ENCODE measurements around the gene ANKH. TPM values are rescaled to one million over a fixed set of nuclear protein-coding genes. Genes with fewer than 3 reads are reported as not detected.
A peak's percentile ranks its signal among the peaks of the same experiment; 100 is the strongest.

Gene ANKH
- total RNA-seq, 1 experiment from 2014 or later: 16.9 TPM

GRCh38 chr5:14744296-14745187, 127.0 kb downstream of the ANKH start:
- POLR2A ChIA-PET: no interaction called here
- Mint-ChIP-seq H3K4me3 (no peak overlapping the region), H3K27ac (no peak overlapping the region), H3K27me3 (ENCODE audit: low read depth) (no peaks in the 10 kb centered on the region), H3K36me3 (no peaks in the 10 kb centered on the region), H3K9me3 (no peaks in the 10 kb centered on the region), H3K4me1 (peaks cover 37% of the 10 kb centered on the region)
- no peak for DNase-seq (ENCODE audit: low spot score)
- CTCF ChIA-PET: no interaction called here
- no peak for ATAC-seq
- TF ChIP-seq, protein P1, sequence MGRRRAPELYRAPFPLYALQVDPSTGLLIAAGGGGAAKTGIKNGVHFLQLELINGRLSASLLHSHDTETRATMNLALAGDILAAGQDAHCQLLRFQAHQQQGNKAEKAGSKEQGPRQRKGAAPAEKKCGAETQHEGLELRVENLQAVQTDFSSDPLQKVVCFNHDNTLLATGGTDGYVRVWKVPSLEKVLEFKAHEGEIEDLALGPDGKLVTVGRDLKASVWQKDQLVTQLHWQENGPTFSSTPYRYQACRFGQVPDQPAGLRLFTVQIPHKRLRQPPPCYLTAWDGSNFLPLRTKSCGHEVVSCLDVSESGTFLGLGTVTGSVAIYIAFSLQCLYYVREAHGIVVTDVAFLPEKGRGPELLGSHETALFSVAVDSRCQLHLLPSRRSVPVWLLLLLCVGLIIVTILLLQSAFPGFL (CRISPR knock-in tag; IDR thresholded peaks at IDR 0.05; ENCODE audit: borderline replicate concordance): no peak
- TF ChIP-seq GABPB1 (CRISPR knock-in tag; IDR thresholded peaks at IDR 0.05): 0 out of 2 replicates have a peak, but pooled peaks have one; percentile 33

GRCh38 chr5:14743601-14744295, 127.8 kb downstream of the ANKH start:
- peaks cover 37% of the 10 kb centered on the region for H3K4me1 Mint-ChIP-seq
- H3K9me3 Mint-ChIP-seq: no peaks in the 10 kb centered on the region
- ATAC-seq: no peak
- DNase-seq (ENCODE audit: low spot score): no peak
- no peaks in the 10 kb centered on the region for H3K36me3 Mint-ChIP-seq
- no peak overlapping the region for H3K4me3 Mint-ChIP-seq
- POLR2A ChIA-PET: no interaction called here
- H3K27me3 Mint-ChIP-seq (ENCODE audit: low read depth): no peaks in the 10 kb centered on the region
- no peak overlapping the region for H3K27ac Mint-ChIP-seq
- TF ChIP-seq CREM (CRISPR knock-in tag; IDR thresholded peaks at IDR 0.05): no peak
- TF ChIP-seq, protein P2, sequence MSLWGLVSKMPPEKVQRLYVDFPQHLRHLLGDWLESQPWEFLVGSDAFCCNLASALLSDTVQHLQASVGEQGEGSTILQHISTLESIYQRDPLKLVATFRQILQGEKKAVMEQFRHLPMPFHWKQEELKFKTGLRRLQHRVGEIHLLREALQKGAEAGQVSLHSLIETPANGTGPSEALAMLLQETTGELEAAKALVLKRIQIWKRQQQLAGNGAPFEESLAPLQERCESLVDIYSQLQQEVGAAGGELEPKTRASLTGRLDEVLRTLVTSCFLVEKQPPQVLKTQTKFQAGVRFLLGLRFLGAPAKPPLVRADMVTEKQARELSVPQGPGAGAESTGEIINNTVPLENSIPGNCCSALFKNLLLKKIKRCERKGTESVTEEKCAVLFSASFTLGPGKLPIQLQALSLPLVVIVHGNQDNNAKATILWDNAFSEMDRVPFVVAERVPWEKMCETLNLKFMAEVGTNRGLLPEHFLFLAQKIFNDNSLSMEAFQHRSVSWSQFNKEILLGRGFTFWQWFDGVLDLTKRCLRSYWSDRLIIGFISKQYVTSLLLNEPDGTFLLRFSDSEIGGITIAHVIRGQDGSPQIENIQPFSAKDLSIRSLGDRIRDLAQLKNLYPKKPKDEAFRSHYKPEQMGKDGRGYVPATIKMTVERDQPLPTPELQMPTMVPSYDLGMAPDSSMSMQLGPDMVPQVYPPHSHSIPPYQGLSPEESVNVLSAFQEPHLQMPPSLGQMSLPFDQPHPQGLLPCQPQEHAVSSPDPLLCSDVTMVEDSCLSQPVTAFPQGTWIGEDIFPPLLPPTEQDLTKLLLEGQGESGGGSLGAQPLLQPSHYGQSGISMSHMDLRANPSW (CRISPR knock-in tag; conservative IDR thresholded peaks at IDR 0.05; ENCODE audit: low read depth): no peak
- CTCF ChIA-PET: interaction anchor here (1.2 kb wide), 1 partner anchor 260 kb away, joined by 4 read pairs; no protein-coding TSS in a partner anchor

GRCh38 chr5:14742498-14742897, 129.1 kb downstream of the ANKH start:
- TF ChIP-seq SMAD3 (CRISPR knock-in tag; IDR thresholded peaks at IDR 0.05; ENCODE audit: borderline replicate concordance) (no peak), SMAD4 (CRISPR knock-in tag; IDR thresholded peaks at IDR 0.05) (no peak), GABPB1 (CRISPR knock-in tag; IDR thresholded peaks at IDR 0.05) (no peak), NFE2L1 (CRISPR knock-in tag; IDR thresholded peaks at IDR 0.05) (no peak), NR1H2 (CRISPR knock-in tag; IDR thresholded peaks at IDR 0.05) (no peak), ZNF671 (CRISPR knock-in tag; IDR thresholded peaks at IDR 0.05) (no peak), HMGA2 (CRISPR knock-in tag; IDR thresholded peaks at IDR 0.05) (no peak)
- TF ChIP-seq, protein P3, sequence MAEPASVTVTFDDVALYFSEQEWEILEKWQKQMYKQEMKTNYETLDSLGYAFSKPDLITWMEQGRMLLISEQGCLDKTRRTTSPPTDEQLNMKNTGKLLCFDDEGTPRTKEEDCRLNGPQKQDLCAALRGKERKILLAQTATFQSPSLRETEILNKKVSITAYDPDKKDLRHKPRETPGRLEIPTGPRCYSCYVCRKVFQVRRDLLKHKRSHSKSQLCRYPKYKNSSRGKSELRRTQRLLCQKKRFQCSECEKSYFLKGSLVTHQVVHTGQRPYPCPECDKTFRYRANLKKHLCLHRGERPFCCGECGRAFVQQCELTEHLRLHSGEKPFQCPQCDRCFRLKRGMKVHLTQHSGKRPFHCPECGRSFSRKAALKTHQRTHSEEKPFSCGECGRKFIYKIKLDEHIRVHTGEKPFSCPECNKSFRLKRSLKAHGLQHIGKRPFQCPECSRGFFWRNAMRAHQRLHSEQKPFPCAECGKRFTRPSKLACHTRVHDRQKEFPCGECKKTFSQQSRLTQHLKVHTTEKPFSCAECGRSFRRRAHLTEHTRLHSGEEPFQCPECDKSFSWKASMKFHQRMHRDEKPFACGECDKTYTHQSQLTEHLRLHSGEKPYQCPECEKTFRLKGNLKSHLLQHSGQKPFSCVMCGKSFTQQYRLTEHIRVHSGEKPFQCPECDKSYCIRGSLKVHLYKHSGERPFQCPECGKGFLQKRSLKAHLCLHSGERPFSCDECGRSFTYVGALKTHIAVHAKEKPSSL (CRISPR knock-in tag; conservative IDR thresholded peaks at IDR 0.05): no peak
- Mint-ChIP-seq H3K4me3 (no peak overlapping the region), H3K9me3 (no peaks in the 10 kb centered on the region), H3K36me3 (no peaks in the 10 kb centered on the region), H3K27me3 (ENCODE audit: low read depth) (no peaks in the 10 kb centered on the region), H3K27ac (peak overlapping the region; percentile 50), H3K4me1 (peaks cover 37% of the 10 kb centered on the region)
- DNase-seq (ENCODE audit: low spot score) (no peak), ATAC-seq (no peak)
- CTCF ChIA-PET: interaction anchor here (1.2 kb wide), 1 partner anchor 261 kb away, joined by 4 read pairs; no protein-coding TSS in a partner anchor
- POLR2A ChIA-PET: no interaction called here
